ENCODE results near the gene PDZD4.

DNA sequence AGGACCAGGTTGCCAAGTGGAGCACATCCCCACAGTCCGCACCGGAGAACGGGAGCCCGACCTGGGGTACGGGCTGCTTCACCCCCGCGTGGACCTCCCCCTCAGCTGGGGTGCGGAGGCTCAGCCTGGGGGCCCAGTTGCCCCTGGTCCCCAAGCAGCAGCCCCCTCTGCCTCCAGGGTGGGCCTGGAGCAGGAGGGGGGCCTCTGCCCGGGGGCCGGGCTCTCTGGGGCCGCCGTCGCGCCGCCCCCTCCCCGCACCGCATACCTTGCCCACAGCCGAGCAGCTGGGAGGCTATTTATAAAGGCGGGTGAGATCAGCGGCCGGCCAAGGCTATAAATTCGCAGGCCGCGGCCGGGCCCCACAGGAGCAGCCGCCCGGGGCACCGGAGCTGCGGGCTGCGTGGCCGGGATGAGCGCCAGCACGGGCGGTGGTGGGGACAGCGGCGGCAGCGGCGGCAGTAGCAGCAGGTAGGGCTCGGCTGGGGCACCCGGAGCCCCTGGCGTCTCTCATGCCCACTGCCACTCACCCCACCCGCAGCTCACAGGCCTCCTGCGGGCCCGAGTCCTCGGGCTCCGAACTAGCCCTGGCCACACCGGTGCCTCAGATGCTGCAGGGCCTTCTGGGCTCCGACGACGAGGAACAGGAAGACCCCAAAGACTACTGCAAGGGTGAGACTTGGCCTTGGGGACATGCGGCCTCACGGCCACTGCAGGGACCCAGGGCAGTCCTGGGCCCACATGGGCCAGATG, 49.5 kb downstream of the PDZD4 start, which contains the start of gene SRPK3:
- no peak for TF ChIP-seq POLR2A (IDR thresholded peaks at IDR 0.05)
- TF ChIP-seq, protein P1, sequence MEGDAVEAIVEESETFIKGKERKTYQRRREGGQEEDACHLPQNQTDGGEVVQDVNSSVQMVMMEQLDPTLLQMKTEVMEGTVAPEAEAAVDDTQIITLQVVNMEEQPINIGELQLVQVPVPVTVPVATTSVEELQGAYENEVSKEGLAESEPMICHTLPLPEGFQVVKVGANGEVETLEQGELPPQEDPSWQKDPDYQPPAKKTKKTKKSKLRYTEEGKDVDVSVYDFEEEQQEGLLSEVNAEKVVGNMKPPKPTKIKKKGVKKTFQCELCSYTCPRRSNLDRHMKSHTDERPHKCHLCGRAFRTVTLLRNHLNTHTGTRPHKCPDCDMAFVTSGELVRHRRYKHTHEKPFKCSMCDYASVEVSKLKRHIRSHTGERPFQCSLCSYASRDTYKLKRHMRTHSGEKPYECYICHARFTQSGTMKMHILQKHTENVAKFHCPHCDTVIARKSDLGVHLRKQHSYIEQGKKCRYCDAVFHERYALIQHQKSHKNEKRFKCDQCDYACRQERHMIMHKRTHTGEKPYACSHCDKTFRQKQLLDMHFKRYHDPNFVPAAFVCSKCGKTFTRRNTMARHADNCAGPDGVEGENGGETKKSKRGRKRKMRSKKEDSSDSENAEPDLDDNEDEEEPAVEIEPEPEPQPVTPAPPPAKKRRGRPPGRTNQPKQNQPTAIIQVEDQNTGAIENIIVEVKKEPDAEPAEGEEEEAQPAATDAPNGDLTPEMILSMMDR (IDR thresholded peaks at IDR 0.05) = no peak
- no peak for TF ChIP-seq POLR2AphosphoS5 (IDR thresholded peaks at IDR 0.05)

Measured in transverse colon (tissue), 4 donors.